Left lung (tissue), 10 donors: ENCODE measurements around the gene LMF2. TPM values are rescaled to one million over a fixed set of nuclear protein-coding genes. Genes with fewer than 3 reads are reported as not detected.

Experiments used
- ATAC-seq: fragments of 200-7000 bp; cut with Tn5 transposase; one replicate; pipeline ENCODE4 v1.9.1; 2020; ENCODE audit warnings: moderate library complexity
- DNase-seq, 4 donors: peaks; one replicate each; pipeline ENCODE4 v3.0.0-alpha.2; 2013 to 2020
- H3K27ac ChIP-seq, 2 donors: fragments of 200-600 bp; sonication (generic) in 1 of 2; one replicate each; pipeline versions ENCODE4 v1.5.0 to v1.8.0; 2020 to 2021
- H3K27me3 ChIP-seq, 2 donors: fragments of 200-600 bp; sonication (generic) in 1 of 2; one replicate each; pipeline versions ENCODE4 v1.5.0 to v1.8.0; 2020 to 2021
- H3K36me3 ChIP-seq, 2 donors: fragments of 200-600 bp; sonication (generic) in 1 of 2; one replicate each; pipeline versions ENCODE4 v1.5.0 to v1.8.0; 2020 to 2021
- H3K4me1 ChIP-seq, 2 donors: fragments of 200-600 bp; one replicate each; pipeline ENCODE4 v1.8.0; 2021
- H3K4me3 ChIP-seq, 2 donors: fragments of 200-600 bp; sonication (generic) in 1 of 2; one replicate each; pipeline versions ENCODE4 v1.5.0 to v1.8.0; 2020 to 2021; ENCODE audit warnings: mild to moderate bottlenecking in 1 of 2
- H3K9me3 ChIP-seq, 2 donors: fragments of 200-600 bp; sonication (generic) in 1 of 2; one replicate each; pipeline versions ENCODE4 v1.5.0 to v1.8.0; 2020 to 2021
- CTCF ChIP-seq, 2 donors: fragments of 200-600 bp; sonication (generic) in 1 of 2; IDR thresholded peaks; one replicate each; pipeline versions ENCODE4 v1.5.0 to v1.8.0; 2021; ENCODE audit warnings: antibody characterized with exemption in 2 of 2
- intact Hi-C, 2 donors: fragments of 100-400 bp; cut with DNase I; formaldehyde crosslinking; loops; one replicate each; pipeline versions ENCODE4 v1.11.2 to v1.14.2; 2022
- polyA plus RNA-seq, 6 donors: library from polyadenylated mRNA; unstranded; fragments of 120-200 nt; gene quantifications; one replicate each; pipeline ENCODE4 v1.2.1, GENCODE V29; 2013; ENCODE audit not compliant: insufficient read length in 6 of 6
- total RNA-seq, 2 donors: library from RNA; stranded (reverse); fragmentation: NEBNext Ultra II Directional; extraction: Animal tissue kit (Norgen Biotek cat#: 25700); gene quantifications; one replicate each; pipeline ENCODE4 v1.2.1, GENCODE V29; 2021
- donor health status: DM: no; HTN: yes; CAD: no.
- donor health status: DM: no; HTN: no; CAD: no.

LMF2 gene
- total and polyA plus RNA-seq, 8 donors = 32.9 to 76.4 (median 47.1) TPM

- Histone ChIP-seq H3K4me1 (no peaks in the 10 kb centered on the region), H3K27me3 (peaks cover 0 to 65% of the 10 kb centered on the region in 2 donors), H3K27ac (no peak overlapping the region), H3K9me3 (no peaks in the 10 kb centered on the region), H3K4me3 (no peak overlapping the region), H3K36me3 (no peaks in the 10 kb centered on the region)
- no peak for TF ChIP-seq CTCF (IDR thresholded peaks at IDR 0.05)
- DNase-seq (no peak), ATAC-seq (no peak)
- intact Hi-C loops = no loop called here
Observed at GRCh38 chr22:50487290-50488005, 20.1 kb downstream of the LMF2 start.

GRCh38 chr22:50486561-50487289 is 20.8 kb downstream of the LMF2 start, which contains the start of gene MIOX:
MIOX (plus strand) TSS chr22:50486859; CDS start chr22:50486898, 39 bp downstream.
- Histone ChIP-seq H3K27ac (no peak within 1 kb of the TSS), H3K4me1 (peaks cover 0 to 7% of the 10 kb centered on the region in 2 donors), H3K27me3 (peaks cover 6 to 72% of the 10 kb centered on the region in 2 donors), H3K36me3 (no peaks in the 10 kb centered on the region), H3K4me3 (no peak within 1 kb of the TSS), H3K9me3 (no peaks in the 10 kb centered on the region)
- DNase-seq = peak in 1 of 4 donors; percentile 68
- no peak for ATAC-seq
- intact Hi-C loops = no loop called here
- TF ChIP-seq CTCF (IDR thresholded peaks at IDR 0.05) = no peak

- peaks cover 18 to 84% of the 10 kb centered on the region in 2 donors for H3K27me3 ChIP-seq
- peak; percentile 37 for ATAC-seq
Observed at GRCh38 chr22:50485221-50486131, 22.0 kb downstream of the LMF2 start.

More at GRCh38 chr22:50485221-50486131, 22.0 kb downstream of the LMF2 start:
- intact Hi-C loops = no loop called here
- H3K4me1 ChIP-seq = peaks cover 5 to 15% of the 10 kb centered on the region in 2 donors
- DNase-seq = peak in 1 of 4 donors; percentile 84
- H3K27ac ChIP-seq = no peak overlapping the region
- H3K9me3 ChIP-seq = no peaks in the 10 kb centered on the region
- no peaks in the 10 kb centered on the region for H3K36me3 ChIP-seq
- no peak for TF ChIP-seq CTCF (IDR thresholded peaks at IDR 0.05)
- no peak overlapping the region for H3K4me3 ChIP-seq
